ENCODE measurements around the gene NATD1. TPM values are rescaled to one million over a fixed set of nuclear protein-coding genes. Genes with fewer than 3 reads are reported as not detected.

NATD1 gene
- total RNA-seq, 1 donor from 2014 or later, result 4.2 TPM

DNA sequence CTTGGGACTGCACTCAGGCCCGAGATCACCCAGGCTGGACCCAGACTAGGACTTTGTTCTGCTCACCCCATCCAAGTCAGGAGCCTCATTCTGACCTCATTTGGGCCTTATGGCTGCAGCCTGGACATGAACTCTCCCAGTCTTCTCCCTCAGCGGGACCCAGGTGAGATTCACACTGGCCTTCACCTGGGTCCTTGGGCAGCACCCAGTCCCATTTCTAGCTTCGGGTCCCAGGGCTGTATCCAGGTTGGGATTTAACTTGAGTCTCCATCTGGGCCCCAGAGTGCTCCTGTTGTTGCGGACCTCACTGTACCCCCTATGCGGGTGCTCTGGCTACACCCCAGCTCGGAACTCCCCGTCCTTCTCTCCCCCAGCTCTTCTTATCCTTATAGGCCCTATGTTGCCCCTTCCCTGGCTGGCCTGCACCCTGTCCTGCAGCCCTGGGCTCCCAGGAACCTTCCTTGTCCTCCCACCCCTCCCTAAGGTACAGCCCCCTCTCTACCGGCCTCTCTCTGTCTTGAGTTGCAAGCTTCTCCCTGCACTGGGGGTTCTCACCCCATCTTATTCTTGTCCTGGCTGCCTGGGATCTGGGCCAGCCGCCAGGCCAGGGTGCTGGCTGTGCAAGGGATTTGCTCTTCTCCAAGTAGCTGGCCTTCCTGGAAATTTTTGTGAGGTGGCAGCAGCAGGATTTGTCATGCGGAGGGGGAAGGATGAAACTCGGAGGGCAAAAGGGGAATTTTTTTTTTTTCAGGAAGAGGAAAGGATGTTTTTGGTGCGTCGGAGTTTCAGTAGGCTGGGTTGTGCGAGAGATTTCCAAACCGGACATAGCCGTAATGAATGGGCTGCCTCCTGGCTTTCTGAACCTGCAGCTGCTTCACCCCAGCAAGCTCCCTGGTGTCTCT lies 32.2 kb upstream of the NATD1 start:
- Histone ChIP-seq H3K4me3 (peak overlapping the region; percentile 85 to 88), H3K4me1 (peaks cover 80% of the 10 kb centered on the region), H3K36me3 (no peaks in the 10 kb centered on the region), H3K27me3 (no peaks in the 10 kb centered on the region), H3K9me3 (no peaks in the 10 kb centered on the region), H3K27ac (peak overlapping the region; percentile 94)
- TF ChIP-seq POLR2AphosphoS5 (IDR thresholded peaks at IDR 0.05; ENCODE audit: insufficient read depth in 1 of 2, low read depth in 1 of 2) (no peak), POLR2A (IDR thresholded peaks at IDR 0.05) (no peak)
- TF ChIP-seq, protein P1, sequence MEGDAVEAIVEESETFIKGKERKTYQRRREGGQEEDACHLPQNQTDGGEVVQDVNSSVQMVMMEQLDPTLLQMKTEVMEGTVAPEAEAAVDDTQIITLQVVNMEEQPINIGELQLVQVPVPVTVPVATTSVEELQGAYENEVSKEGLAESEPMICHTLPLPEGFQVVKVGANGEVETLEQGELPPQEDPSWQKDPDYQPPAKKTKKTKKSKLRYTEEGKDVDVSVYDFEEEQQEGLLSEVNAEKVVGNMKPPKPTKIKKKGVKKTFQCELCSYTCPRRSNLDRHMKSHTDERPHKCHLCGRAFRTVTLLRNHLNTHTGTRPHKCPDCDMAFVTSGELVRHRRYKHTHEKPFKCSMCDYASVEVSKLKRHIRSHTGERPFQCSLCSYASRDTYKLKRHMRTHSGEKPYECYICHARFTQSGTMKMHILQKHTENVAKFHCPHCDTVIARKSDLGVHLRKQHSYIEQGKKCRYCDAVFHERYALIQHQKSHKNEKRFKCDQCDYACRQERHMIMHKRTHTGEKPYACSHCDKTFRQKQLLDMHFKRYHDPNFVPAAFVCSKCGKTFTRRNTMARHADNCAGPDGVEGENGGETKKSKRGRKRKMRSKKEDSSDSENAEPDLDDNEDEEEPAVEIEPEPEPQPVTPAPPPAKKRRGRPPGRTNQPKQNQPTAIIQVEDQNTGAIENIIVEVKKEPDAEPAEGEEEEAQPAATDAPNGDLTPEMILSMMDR (IDR thresholded peaks at IDR 0.05), result no peak
- peak in 1 of 2 donors; percentile 91 for DNase-seq (ENCODE audit: extremely low spot score in 2 of 2)
- intact Hi-C loops (cut with DNase I), result loop anchor here (10.0 kb wide), 1 partner anchor 161 kb away; the partner anchor contains the start of gene DHRS7B

GRCh38 chr17:21284319-21285163 lies 31.3 kb upstream of the NATD1 start, which contains the start of gene MAP2K3:
MAP2K3 (plus strand) TSS chr17:21284711; CDS start chr17:21284921, 210 bp downstream.
- intact Hi-C loops (cut with DNase I), result loop anchor here (10.0 kb wide), 1 partner anchor 160 kb away; the partner anchor contains the start of gene DHRS7B
- H3K9me3 ChIP-seq, result no peaks in the 10 kb centered on the region
- peak within 1 kb of the TSS; percentile 94 for H3K27ac ChIP-seq
- no peaks in the 10 kb centered on the region for H3K27me3 ChIP-seq
- H3K36me3 ChIP-seq, result no peaks in the 10 kb centered on the region
- DNase-seq (ENCODE audit: extremely low spot score in 2 of 2), result peak in 1 of 2 donors; percentile 99
- TF ChIP-seq POLR2A (IDR thresholded peaks at IDR 0.05), result peak in 1 of 2 donors; percentile 94
- peak; percentile 52 to 70 for TF ChIP-seq POLR2AphosphoS5 (IDR thresholded peaks at IDR 0.05; ENCODE audit: insufficient read depth in 1 of 2, low read depth in 1 of 2)
- TF ChIP-seq, protein P1 (IDR thresholded peaks at IDR 0.05), result no peak
- peak within 1 kb of the TSS; percentile 85 to 88 for H3K4me3 ChIP-seq
- peaks cover 80% of the 10 kb centered on the region for H3K4me1 ChIP-seq

DNA sequence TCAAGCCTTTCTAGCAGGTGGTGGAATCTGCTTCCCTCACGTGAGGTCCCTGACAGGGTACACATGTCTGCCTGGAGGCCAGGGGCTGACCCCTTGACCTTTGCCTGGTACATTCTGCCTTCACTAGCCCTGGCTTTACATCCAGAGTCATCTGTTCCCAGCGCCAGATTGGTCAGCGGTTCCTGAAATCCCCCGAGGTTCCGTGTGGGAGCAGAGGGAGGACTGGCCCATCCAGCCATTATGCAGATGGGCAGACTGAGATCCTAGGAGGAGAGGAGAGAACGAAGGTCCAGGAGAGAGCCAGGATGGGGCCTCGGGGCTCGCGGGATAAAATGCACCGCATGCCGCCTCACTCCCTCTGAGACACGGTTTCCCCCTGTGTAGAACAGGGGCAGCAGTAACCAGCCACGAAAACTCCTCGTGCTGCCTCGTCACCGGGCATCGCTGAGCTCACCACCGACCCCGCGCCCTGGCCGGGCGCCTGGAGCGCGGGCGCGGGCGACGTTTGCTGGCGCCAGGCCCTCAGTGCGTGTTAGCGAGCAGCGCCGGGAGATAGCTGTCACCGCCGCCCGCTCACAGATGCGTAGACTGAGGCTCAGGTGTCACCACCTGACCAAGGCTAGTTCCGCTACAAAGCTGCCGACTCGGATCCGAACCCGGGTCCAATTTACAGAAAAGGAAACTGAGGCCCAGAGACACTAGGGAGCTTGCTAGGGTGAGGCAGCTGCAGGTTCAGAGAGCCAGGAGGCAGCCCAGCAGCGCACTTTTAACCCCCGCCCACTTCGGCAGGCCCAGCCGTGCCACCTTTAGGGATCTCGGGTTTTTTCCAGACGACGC lies 30.5 kb upstream of the NATD1 start:
- no peaks in the 10 kb centered on the region for H3K36me3 ChIP-seq
- DNase-seq (ENCODE audit: extremely low spot score in 2 of 2), result no peak
- peaks cover 77% of the 10 kb centered on the region for H3K4me1 ChIP-seq
- peak overlapping the region; percentile 94 for H3K27ac ChIP-seq
- TF ChIP-seq, protein P1 (IDR thresholded peaks at IDR 0.05), result no peak
- no peak for TF ChIP-seq POLR2A (IDR thresholded peaks at IDR 0.05)
- no peak for TF ChIP-seq POLR2AphosphoS5 (IDR thresholded peaks at IDR 0.05; ENCODE audit: insufficient read depth in 1 of 2, low read depth in 1 of 2)
- intact Hi-C loops (cut with DNase I), result loop anchor here (10.0 kb wide), 1 partner anchor 159 kb away; the partner anchor contains the start of gene DHRS7B
- H3K9me3 ChIP-seq, result no peaks in the 10 kb centered on the region
- H3K27me3 ChIP-seq, result no peaks in the 10 kb centered on the region
- H3K4me3 ChIP-seq, result peak overlapping the region; percentile 85 to 88

DNA sequence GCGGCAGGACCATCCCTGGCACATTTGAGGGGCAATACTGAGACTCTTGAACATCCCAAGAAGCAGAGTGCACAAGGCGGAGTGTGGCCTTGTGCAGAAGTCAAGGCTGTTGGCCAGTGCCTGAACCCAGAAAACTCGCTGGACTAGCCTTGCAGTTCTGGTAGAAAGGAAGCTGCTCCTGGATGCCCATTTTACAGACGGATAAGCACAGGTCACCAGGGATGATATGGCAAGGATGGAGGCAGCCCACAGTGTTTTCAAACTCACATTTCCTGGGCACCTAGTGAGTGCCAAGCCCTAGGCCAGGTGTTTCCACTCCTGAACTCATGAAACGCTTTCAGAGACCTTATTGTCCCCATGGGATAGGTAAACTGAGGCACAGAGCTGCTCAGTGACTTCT lies 29.6 kb upstream of the NATD1 start:
- H3K27ac ChIP-seq, result peak overlapping the region; percentile 94

More for the DNA sequence above, 29.6 kb upstream of the NATD1 start:
- peaks cover 74% of the 10 kb centered on the region for H3K4me1 ChIP-seq
- intact Hi-C loops (cut with DNase I), result loop anchor here (10.0 kb wide), 1 partner anchor 158 kb away; the partner anchor contains the start of gene DHRS7B
- no peaks in the 10 kb centered on the region for H3K9me3 ChIP-seq
- H3K27me3 ChIP-seq, result no peaks in the 10 kb centered on the region
- DNase-seq (ENCODE audit: extremely low spot score in 2 of 2), result no peak
- no peaks in the 10 kb centered on the region for H3K36me3 ChIP-seq
- TF ChIP-seq, protein P1 (IDR thresholded peaks at IDR 0.05), result no peak
- TF ChIP-seq POLR2AphosphoS5 (IDR thresholded peaks at IDR 0.05; ENCODE audit: insufficient read depth in 1 of 2, low read depth in 1 of 2) (no peak), POLR2A (IDR thresholded peaks at IDR 0.05) (no peak)
- H3K4me3 ChIP-seq, result no peak overlapping the region
